ENCODE data around the gene CELF2.

CELF2 gene

DNA sequence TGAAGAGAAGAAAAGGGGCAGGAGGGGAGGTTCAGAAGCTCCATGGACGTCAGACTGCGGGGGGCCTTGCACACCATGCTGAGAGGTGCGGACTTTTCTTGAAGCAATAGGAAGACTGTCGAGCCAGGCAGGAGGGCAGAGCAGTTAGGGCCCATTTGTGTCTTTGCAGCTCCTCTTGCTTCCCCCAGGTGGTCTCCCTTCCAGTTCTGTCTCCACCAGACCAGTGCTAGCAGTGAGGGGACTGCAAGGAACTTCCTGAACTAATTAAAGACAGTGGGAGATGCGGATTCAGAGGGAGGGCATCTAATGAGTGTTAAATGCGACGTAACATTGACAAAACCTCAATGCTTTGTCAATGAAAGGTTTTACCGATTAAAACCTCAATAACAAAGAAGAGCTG lies 368.4 kb downstream of the CELF2 start:
- intact Hi-C loops (cut with DNase I; ENCODE audit: low total_unique reads), result no loop called here
- H3K9me3 ChIP-seq, result no peaks in the 10 kb centered on the region
- no peak for DNase-seq
- no peak overlapping the region for H3K27ac ChIP-seq
- peaks cover 0 to 4% (median 0%) of the 10 kb centered on the region in 4 donors for H3K4me1 ChIP-seq
- H3K4me3 ChIP-seq, result no peak overlapping the region
- H3K27me3 ChIP-seq, result no peaks in the 10 kb centered on the region
- TF ChIP-seq, protein P1, sequence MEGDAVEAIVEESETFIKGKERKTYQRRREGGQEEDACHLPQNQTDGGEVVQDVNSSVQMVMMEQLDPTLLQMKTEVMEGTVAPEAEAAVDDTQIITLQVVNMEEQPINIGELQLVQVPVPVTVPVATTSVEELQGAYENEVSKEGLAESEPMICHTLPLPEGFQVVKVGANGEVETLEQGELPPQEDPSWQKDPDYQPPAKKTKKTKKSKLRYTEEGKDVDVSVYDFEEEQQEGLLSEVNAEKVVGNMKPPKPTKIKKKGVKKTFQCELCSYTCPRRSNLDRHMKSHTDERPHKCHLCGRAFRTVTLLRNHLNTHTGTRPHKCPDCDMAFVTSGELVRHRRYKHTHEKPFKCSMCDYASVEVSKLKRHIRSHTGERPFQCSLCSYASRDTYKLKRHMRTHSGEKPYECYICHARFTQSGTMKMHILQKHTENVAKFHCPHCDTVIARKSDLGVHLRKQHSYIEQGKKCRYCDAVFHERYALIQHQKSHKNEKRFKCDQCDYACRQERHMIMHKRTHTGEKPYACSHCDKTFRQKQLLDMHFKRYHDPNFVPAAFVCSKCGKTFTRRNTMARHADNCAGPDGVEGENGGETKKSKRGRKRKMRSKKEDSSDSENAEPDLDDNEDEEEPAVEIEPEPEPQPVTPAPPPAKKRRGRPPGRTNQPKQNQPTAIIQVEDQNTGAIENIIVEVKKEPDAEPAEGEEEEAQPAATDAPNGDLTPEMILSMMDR (IDR thresholded peaks at IDR 0.05), result no peak
- H3K36me3 ChIP-seq, result no peaks in the 10 kb centered on the region
